Coronary artery (tissue), 2 donors: ENCODE data around the gene NDUFB2.
A peak's percentile ranks its signal among the peaks of the same experiment; 100 is the strongest.
"Not testable (repeated sequence)": the region's sequence is repeated elsewhere in the genome, so short reads cannot be mapped to it uniquely, and the experiment has no call there.

ENCODE experiments used
- DNase-seq: peaks from one replicate; pipeline ENCODE4 v3.0.0-alpha.2; 2017; ENCODE audit warnings: low spot score
- H3K27ac ChIP-seq, 2 donors: fragments of 200-600 bp; sonication (generic); one replicate each; pipeline ENCODE4 v1.5.1; 2016 to 2019
- H3K4me3 ChIP-seq: fragments of 200-600 bp; sonication (generic); 2 replicates; pipeline ENCODE4 v1.5.1; 2016; ENCODE audit warnings: mild to moderate bottlenecking, moderate library complexity
- TF ChIP-seq, protein P1 (sequence below): fragments of 200-600 bp; sonication (generic); IDR thresholded peaks from one replicate; pipeline ENCODE4 v1.5.1; 2019; ENCODE audit warnings: antibody characterized with exemption

The NDUFB2 gene

DNA sequence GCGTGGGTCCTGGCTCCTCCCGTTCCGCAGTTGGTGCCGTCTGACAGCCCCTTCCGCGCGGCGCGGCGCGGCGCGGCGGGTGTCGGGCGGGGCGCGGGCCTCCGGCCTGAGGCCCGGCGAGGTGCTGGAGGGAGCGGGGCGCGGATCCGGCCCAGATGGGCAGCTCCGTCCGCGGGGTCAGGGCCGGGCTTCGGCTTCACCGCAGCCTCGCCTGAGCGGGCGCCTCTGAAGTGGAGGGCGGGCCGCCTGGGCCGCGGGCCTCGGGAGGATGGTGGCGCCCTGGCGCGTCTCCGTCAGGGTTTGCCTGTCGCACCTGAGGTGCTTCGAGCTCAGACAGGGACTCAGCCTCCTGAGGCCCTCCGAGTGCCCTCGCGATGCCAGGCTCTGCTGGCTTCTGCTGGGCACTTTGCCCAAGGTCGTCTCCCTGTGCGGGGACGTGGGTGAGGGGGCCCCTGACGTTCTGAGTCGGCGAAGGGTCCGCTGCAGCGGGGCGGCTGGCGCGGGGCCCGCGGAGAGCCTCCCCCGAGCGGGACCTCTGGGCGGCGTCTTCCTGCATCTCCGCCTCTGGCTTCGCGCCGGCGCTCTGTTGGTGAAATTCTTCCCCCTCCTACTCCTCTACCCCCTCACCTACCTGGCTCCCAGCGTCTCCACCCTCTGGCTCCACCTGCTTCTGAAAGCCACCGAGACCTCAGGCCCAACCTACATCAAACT lies 23.3 kb upstream of the NDUFB2 start:
- Histone ChIP-seq H3K4me3 (peak overlapping the region; percentile 76), H3K27ac (peak overlapping the region; percentile 86 to 87)
- no peak for DNase-seq
- TF ChIP-seq, protein P1, sequence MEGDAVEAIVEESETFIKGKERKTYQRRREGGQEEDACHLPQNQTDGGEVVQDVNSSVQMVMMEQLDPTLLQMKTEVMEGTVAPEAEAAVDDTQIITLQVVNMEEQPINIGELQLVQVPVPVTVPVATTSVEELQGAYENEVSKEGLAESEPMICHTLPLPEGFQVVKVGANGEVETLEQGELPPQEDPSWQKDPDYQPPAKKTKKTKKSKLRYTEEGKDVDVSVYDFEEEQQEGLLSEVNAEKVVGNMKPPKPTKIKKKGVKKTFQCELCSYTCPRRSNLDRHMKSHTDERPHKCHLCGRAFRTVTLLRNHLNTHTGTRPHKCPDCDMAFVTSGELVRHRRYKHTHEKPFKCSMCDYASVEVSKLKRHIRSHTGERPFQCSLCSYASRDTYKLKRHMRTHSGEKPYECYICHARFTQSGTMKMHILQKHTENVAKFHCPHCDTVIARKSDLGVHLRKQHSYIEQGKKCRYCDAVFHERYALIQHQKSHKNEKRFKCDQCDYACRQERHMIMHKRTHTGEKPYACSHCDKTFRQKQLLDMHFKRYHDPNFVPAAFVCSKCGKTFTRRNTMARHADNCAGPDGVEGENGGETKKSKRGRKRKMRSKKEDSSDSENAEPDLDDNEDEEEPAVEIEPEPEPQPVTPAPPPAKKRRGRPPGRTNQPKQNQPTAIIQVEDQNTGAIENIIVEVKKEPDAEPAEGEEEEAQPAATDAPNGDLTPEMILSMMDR, result no peak

DNA sequence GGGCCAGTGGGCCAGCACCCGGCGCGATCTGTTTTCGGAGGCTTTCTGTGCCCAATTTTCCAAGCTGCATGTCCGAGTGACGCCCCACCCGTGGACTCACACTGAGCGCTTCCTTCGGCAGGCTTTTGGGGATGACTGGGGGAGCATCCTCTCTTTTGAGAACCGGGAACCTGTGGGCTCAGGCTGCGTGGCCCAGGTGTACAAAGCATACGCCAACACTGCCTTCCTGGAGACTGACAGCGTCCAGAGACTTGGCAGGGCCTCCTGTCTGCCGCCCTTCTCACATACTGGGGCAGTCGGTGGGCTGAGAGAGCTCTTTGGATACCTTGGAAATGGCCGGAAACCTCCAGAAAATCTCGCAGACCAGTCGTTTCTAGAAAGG lies 22.7 kb upstream of the NDUFB2 start:
- TF ChIP-seq, protein P1, result no peak
- DNase-seq, result no peak

DNA sequence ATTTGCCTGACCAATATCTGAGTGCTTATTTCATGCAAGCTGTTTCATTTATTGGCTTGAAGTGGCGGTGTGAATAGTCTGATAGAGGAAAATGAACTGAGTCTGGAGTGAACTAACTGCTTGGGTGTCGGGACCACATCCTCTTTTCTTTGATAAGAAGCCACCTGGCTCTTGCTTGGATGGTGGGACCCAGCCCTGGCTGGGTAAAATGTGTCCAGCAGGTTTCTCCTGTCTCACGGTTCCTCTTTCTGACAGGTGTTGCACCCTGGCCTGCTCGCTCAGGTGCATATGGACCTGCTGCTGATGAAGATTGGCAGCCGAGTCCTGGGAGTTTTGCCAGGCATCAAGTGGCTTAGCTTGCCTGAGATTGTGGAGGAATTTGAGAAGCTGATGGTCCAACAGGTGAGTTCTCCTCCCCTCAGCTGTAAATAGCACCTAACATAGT lies 22.1 kb upstream of the NDUFB2 start:
- no peak for DNase-seq
- TF ChIP-seq, protein P1, result no peak
- Histone ChIP-seq H3K4me3 (peak overlapping the region; percentile 76), H3K27ac (peak overlapping the region in 1 of 2 donors; percentile 86)

More for the DNA sequence above, 22.7 kb upstream of the NDUFB2 start:
- Histone ChIP-seq H3K4me3 (peak overlapping the region; percentile 76), H3K27ac (peak overlapping the region; percentile 86 to 87)

DNA sequence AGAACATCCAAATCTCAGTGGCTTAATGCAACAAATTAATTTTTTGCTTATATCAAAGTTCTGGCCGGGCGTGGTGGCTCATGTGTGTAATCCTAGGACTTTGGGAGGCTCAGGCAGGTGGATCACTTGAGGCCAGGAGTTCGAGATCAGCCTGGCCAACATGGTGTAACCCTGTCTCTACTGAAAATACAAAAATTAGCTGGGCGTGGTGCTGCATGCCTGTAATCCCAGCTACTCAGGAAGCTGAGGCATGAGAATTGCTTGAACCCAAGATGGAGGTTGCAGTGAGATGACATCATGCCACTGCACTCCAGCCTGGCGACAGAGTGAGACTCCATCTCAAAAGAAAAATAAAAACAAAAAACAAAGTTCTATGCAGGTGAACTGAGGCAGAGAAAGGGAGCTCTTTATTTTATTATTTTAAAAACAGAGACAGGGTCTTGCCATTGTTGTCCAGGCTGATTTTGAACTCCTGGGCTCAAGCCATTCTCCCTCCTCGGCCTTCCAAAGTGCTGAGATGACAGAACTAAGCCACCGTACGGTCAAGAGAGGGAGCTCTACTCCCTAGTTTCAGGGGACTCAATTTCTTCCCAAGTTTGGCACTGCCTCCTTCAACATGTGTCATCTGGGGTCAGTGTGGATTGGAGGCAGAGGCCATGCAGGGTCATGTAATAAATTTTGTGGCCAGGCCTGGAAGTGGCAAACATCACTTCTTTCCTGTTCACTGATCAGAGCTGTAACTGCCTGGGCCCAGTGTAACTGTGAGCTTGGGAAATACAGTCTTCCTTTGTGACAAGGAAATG lies 21.4 kb upstream of the NDUFB2 start:
- TF ChIP-seq, protein P1, result no peak
- no peak for DNase-seq
- H3K4me3 ChIP-seq, result no peak overlapping the region
- H3K27ac ChIP-seq, result peak overlapping the region in 1 of 2 donors; percentile 24

DNA sequence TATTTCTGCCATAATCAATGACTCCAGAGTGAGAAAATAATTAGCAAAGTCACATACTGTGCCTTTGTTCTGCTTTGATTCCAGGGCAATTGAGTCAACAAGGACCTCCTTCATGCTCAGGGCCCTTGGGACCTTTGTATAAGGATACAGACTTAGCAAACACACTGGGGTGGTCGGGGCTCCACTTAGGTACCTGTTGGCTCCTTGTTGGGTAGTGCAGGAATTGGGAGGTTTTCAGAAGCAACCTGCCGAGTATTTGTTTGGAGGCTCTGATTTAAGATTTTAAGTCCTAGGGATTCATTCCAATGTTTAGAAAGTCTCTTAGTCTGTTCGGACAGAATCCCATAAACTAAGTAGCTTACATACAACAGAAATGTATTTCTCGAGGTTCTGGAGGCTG lies 20.8 kb upstream of the NDUFB2 start:
- DNase-seq, result no peak
- TF ChIP-seq, protein P1, result no peak
- Histone ChIP-seq H3K4me3 (no peak overlapping the region), H3K27ac (peak overlapping the region in 1 of 2 donors; percentile 24)

DNA sequence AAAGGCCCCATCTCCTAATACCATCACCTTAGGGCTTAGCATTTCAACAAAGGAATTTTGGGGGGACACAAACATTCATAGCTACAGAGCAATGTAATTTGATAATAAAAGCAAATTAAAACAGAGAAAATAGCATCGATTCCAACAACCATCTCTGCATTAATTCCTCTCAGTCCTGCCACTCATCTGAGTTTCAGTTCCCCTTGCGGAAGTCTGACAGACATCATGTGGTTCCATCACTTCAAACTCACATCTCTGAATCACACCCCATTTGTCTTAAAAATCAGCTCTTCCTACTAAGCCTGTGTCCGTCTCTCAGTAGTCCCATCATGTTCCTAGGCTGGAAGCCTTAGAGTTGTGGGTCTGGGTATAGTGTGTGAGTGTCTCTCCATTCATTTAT lies 20.2 kb upstream of the NDUFB2 start:
- no peak for DNase-seq
- no peak overlapping the region for H3K4me3 ChIP-seq
- no peak overlapping the region for H3K27ac ChIP-seq
- TF ChIP-seq, protein P1, result no peak

DNA sequence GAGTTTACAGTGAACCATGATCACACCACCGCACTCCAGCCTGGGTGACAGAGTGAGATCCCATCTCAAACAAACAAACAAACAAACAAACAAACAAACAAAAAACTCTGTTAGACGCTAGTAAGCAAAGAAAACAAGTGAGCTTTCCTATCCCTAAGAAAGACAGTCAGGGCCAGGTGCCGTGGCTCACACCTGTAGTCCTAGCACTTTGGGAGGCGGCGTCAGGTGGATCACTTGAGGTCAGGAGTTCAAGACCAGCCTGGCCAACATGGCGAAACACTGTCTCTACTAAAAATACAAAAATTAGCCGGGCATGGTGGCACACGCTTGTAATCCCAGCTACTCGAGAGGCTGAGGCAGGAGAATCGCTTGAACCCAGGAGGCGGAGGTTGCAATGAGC lies 19.6 kb upstream of the NDUFB2 start:
- H3K4me3 ChIP-seq, DNase-seq, H3K27ac ChIP-seq: not testable (repeated sequence)
